GM12872 (cell line): ENCODE data around the gene AOPEP.
A peak's percentile ranks its signal among the peaks of the same experiment; 100 is the strongest.

Source experiments
- TF ChIP-seq, protein P1 (sequence below): IDR thresholded peaks from 3 replicates; pipeline ENCODE4 v1.5.1; 2011; ENCODE audit warnings: low read depth, mild to moderate bottlenecking, low read length, moderate library complexity; ENCODE audit not compliant: insufficient read depth

The AOPEP gene

DNA sequence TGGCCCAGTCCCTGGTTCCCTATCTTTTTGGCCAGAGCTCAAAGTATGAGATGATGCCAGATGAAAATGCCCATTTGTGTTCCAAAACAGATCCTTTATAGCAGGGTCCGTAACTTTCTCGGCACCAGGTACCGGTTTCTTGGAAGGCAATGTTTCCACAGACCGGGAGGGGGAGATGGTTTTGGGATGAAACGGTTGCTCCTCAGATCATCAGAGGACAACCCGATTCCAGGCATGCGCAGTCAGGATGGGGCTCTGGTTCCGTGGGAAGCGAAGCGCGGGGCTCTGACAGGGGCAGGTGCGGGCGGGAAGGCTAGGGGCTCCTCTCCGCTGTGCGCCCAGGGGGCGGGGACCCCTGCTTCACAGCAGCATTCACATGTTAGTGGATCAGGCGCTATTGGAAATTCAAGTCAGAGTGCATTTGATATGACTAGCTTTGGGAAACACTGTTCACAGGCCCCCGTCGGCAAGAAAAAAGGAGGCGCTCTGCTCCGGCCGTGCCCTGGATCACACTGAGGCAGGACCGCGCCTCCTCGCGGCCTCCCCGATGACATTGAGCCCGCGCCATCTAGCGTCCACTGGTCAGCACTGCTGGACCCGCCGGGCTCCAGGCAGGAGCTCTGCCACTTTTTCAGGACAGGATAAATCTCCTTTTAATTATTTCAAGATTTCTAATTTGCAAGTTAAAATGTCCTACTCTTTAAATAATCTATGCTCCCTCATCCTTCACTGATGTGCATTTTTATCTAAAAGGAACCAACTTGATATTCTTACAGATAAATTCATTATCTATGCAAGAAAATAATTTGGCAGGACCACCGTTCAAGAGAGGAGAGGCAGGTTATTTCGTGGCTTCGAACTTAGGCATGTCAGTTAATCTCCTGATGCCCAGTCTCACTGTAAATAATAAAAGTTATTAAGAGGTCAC is 401.0 kb downstream of the AOPEP start:
- TF ChIP-seq, protein P1, sequence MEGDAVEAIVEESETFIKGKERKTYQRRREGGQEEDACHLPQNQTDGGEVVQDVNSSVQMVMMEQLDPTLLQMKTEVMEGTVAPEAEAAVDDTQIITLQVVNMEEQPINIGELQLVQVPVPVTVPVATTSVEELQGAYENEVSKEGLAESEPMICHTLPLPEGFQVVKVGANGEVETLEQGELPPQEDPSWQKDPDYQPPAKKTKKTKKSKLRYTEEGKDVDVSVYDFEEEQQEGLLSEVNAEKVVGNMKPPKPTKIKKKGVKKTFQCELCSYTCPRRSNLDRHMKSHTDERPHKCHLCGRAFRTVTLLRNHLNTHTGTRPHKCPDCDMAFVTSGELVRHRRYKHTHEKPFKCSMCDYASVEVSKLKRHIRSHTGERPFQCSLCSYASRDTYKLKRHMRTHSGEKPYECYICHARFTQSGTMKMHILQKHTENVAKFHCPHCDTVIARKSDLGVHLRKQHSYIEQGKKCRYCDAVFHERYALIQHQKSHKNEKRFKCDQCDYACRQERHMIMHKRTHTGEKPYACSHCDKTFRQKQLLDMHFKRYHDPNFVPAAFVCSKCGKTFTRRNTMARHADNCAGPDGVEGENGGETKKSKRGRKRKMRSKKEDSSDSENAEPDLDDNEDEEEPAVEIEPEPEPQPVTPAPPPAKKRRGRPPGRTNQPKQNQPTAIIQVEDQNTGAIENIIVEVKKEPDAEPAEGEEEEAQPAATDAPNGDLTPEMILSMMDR, result peak; percentile 86

DNA sequence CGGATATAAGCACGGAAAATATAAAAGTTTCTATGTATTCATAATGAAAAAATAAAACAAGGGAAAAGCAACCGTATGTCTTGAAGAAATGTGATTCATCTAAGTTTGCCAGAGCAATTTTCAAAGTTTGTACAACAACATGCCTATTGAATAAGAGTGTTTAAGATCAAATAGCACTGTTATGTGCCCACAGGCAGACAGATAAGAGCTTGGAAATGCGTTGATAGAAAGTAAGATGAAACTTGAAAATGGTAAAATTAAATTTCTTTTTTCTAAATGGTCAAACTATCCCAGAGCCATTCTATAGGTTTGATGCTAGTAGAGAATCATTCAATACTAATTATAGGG is 401.7 kb downstream of the AOPEP start:
- TF ChIP-seq, protein P1, result no peak

DNA sequence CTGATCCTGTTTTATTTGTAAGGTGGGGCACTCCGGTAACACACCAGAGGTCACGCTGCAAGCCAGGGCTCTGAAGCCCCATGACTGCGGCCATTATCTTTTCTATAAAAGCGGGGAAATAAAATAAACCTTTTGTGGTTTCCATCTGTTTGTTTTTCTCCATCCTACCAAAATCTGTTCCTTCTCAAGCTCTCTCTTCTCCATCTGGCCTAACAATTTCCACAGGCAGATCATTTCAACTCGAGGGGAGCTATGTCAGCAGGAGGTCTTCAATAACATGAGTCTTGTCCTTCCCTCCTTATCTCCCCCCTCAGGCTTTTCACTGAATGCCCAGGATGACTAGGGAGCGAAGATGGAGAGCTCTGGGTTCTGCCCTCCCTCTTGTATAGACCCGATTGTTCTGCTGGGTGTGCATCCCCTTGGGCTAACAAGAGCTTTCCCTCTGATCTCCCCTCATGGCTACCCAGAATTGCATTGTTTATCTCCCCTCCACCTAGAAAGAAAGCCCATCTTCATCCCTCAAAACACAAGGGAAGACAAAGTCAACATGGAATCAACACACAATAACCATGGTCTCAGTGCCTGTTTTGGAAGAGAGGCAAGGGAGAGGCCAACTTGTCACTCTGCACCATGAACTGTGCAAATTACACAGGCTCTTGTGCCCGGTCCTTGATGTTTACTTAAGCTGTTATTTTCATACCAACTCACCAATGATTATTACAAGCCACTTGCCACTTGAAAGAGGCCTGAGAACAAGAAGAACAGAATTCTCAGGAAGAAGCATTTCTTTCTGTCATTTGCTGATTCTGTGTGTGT is 403.2 kb downstream of the AOPEP start:
- TF ChIP-seq, protein P1, result no peak

DNA sequence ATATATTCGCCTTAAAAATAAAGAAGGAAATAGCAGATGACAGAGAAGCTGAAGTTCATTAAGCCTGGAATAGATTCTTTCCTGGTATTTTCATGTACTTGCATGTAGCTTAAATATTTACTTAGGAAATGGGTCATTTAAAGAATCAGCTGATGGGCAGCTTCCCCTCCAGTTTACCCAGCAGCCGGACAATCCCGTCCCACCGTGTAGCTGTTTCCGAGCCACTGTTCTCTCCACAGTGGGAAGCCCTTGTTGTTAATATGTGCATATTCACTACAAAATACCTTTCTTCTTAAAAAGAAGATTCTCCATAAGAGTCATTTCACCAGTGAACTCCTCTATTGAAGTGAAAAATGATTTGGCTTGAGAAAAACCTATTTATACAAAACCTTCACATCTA is 404.0 kb downstream of the AOPEP start:
- TF ChIP-seq, protein P1, result no peak

DNA sequence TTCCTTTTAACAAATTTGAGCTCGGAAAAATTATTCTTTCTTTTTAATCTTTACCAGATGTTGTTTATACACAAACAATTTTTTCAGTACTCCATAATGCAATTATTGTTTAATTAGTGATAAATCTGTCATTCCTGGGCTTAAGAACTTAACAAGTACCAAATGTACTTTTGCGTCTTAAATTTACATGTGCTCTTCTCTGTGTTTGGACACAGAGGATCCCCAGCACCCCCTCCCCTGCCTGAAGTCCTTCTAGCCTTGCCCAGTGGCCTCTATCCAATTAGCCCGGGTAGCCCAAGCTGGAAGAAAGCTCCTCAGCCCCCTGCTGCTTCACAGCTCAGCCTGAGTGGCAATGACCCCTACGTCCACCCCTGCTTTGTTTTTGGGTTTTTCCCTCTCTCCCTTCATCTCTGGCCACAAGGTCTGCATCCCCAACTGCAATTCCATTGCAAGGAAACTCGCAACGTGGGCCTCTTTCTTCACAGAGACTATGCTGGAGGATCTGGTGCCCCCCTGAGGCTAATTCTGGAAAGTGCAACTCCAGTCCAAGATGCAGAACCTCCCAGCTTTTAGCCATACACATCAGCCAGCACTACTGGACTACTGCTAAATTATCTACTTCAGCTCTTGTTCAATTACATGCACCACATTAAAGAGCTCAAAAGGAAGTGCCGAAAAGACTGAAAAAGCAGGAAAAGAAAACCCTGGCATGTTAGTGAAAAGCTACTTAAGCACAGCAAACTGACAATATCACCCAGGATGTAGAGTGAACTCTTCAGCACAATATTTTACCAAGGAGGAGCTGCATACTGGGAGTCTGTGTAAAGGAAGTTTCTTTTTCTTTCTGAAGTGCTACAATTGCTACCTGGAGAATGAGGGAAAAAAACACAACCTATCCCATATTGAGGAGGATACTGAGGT is 404.8 kb downstream of the AOPEP start:
- TF ChIP-seq, protein P1, result peak; percentile 88

DNA sequence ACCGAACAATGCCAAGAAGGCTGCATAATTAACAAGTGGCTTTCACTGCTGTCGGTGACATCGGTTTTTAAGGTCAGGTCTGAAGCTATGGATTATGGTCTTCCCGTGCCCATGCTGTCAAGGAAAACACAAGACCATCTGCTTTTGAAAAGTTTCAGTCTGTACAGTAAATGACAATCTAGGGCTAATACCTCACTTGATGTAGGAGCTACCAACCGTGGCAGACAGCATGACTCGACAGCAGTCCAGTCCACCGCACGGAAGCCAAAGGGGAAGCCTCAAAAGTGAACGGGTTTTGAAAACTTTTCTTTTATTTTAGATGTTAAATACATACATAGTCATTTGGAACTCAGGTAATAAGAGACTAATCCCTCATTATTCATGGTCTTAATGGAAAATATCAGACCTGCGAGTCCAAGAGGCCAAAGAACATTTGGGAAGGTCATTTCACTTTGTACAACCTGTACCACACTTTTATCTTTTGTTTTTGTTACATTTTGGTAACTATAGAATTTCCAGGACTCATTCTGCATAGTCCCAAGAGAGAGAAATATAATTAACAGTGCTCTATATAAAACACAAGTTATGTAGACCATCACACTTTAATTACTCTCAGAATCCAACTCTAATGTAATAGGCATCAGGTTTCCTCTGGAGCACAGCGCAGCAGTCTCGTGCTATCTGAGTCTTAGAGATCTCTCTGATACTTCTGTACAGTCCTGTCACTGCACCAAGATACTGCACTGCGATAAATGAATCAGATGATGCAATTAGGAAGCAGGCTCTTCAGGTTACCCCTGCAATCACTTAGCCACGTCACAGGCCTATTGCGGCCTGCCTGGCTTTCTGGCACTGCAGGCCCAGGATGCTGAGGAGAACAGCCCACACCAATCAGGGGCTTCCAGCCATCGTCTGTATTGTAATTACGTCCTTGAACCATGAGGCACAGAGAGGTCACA is 406.1 kb downstream of the AOPEP start:
- TF ChIP-seq, protein P1, result no peak
